CD4-positive, alpha-beta T cell treated with Interleukin-6 for 4 hours (primary cell): ENCODE data around the gene PSEN1.
"Not testable (repeated sequence)": the region's sequence is repeated elsewhere in the genome, so short reads cannot be mapped to it uniquely, and the experiment has no call there.

Experiments used
- DNase-seq: peaks from one replicate; pipeline ENCODE4 v3.0.0-alpha.2; 2020; ENCODE audit warnings: mixed read lengths

PSEN1 gene

GRCh38 chr14:73167727-73168126 is 31.4 kb downstream of the PSEN1 start:
- DNase-seq, result no peak

- no peak for DNase-seq
Measured at GRCh38 chr14:73168274-73168673, 32.0 kb downstream of the PSEN1 start.

- DNase-seq, result no peak
Measured at GRCh38 chr14:73168691-73169090, 32.4 kb downstream of the PSEN1 start.

GRCh38 chr14:73169855-73170254 is 33.5 kb downstream of the PSEN1 start:
- not testable (repeated sequence) for DNase-seq

GRCh38 chr14:73170686-73171085 is 34.4 kb downstream of the PSEN1 start:
- no peak for DNase-seq

GRCh38 chr14:73172500-73172899 is 36.2 kb downstream of the PSEN1 start:
- no peak for DNase-seq

- DNase-seq, result no peak
Measured at GRCh38 chr14:73173092-73173735, 36.9 kb downstream of the PSEN1 start.

- DNase-seq, result no peak
Measured at GRCh38 chr14:73176685-73177084, 40.4 kb downstream of the PSEN1 start.

GRCh38 chr14:73180385-73180805 is 44.1 kb downstream of the PSEN1 start:
- no peak for DNase-seq

- DNase-seq, result not testable (repeated sequence)
Measured at GRCh38 chr14:73180969-73181368, 44.7 kb downstream of the PSEN1 start.

GRCh38 chr14:73188501-73188911 is 52.2 kb downstream of the PSEN1 start:
- DNase-seq, result no peak

- no peak for DNase-seq
Measured at GRCh38 chr14:73189651-73190050, 53.3 kb downstream of the PSEN1 start.

GRCh38 chr14:73191441-73191840 is 55.1 kb downstream of the PSEN1 start:
- DNase-seq, result no peak

- not testable (repeated sequence) for DNase-seq
Measured at GRCh38 chr14:73194306-73194705, 58.0 kb downstream of the PSEN1 start.

- DNase-seq, result no peak
Measured at GRCh38 chr14:73198253-73198652, 61.9 kb downstream of the PSEN1 start.

- no peak for DNase-seq
Measured at GRCh38 chr14:73203527-73203926, 67.2 kb downstream of the PSEN1 start.

- DNase-seq, result no peak
Measured at GRCh38 chr14:73207615-73208014, 71.3 kb downstream of the PSEN1 start.

- no peak for DNase-seq
Measured at GRCh38 chr14:73208390-73208789, 72.1 kb downstream of the PSEN1 start.

- no peak for DNase-seq
Measured at GRCh38 chr14:73208846-73209245, 72.5 kb downstream of the PSEN1 start.

GRCh38 chr14:73209953-73210352 is 73.6 kb downstream of the PSEN1 start:
- DNase-seq, result no peak

GRCh38 chr14:73211251-73212040 is 75.1 kb downstream of the PSEN1 start:
- no peak for DNase-seq

- no peak for DNase-seq
Measured at GRCh38 chr14:73216030-73216429, 79.7 kb downstream of the PSEN1 start.

GRCh38 chr14:73217411-73217810 is 81.1 kb downstream of the PSEN1 start:
- DNase-seq, result no peak

GRCh38 chr14:73220061-73220460 is 83.8 kb downstream of the PSEN1 start:
- DNase-seq, result no peak
